Kidney (tissue), 14 donors: ENCODE measurements around the gene GSTM2. TPM values are rescaled to one million over a fixed set of nuclear protein-coding genes. Genes with fewer than 3 reads are reported as not detected.
A peak's percentile ranks its signal among the peaks of the same experiment; 100 is the strongest.

Source experiments
- DNase-seq, 5 donors: peaks; one replicate each; pipeline ENCODE4 v3.0.0-alpha.2; 2013 to 2020
- FAIRE-seq: peaks from 2 replicates; lab custom pipeline; 2012; peaks lifted over from hg19 to GRCh38; lab: Jason Lieb, UNC
- H3K27ac ChIP-seq, 2 donors: one replicate each; pipeline ENCODE4 v1.7.0; 2013; ENCODE audit warnings: low read depth in 2 of 2, low read length in 2 of 2, inconsistent platforms in 1 of 2
- H3K27me3 ChIP-seq: one replicate; pipeline ENCODE4 v1.7.1; 2013; ENCODE audit warnings: low read length, inconsistent platforms; ENCODE audit not compliant: control insufficient read depth, insufficient read depth
- H3K36me3 ChIP-seq, 3 donors: one replicate each; pipeline versions ENCODE4 v1.7.0 to v1.7.1; 2013; ENCODE audit warnings: low read length in 3 of 3, control low read depth in 1 of 3, inconsistent platforms in 1 of 3; ENCODE audit not compliant: insufficient read depth in 3 of 3, control insufficient read depth in 2 of 3
- H3K4me1 ChIP-seq, 3 donors: one replicate each; pipeline versions ENCODE4 v1.7.0 to v1.7.1; 2013; ENCODE audit warnings: low read length in 3 of 3, inconsistent platforms in 1 of 3, low read depth in 1 of 3; ENCODE audit not compliant: control insufficient read depth in 2 of 3, insufficient read depth in 2 of 3
- H3K4me3 ChIP-seq, 3 donors: one replicate each; pipeline versions ENCODE4 v1.7.0 to v1.8.1; 2013; ENCODE audit warnings: low read length in 3 of 3, control low read depth in 1 of 3, inconsistent platforms in 1 of 3
- H3K9ac ChIP-seq, 3 donors: one replicate each; pipeline versions ENCODE4 v1.7.0 to v1.7.1; 2013; ENCODE audit warnings: low read length in 3 of 3, control low read depth in 1 of 3, inconsistent platforms in 1 of 3
- H3K9me3 ChIP-seq, 3 donors: one replicate each; pipeline versions ENCODE4 v1.7.0 to v1.7.1; 2013; ENCODE audit warnings: low read length in 3 of 3, control low read depth in 1 of 3, inconsistent platforms in 1 of 3; ENCODE audit not compliant: control insufficient read depth in 2 of 3, insufficient read depth in 1 of 3
- CTCF ChIP-seq: IDR thresholded peaks from 3 replicates; pipeline ENCODE4 v1.5.1; 2012; ENCODE audit warnings: mild to moderate bottlenecking, moderate library complexity, borderline replicate concordance; ENCODE audit not compliant: insufficient read depth; ENCODE audit errors: extremely low read depth
- intact Hi-C: fragments of 100-400 bp; cut with DNase I; formaldehyde crosslinking; loops from one replicate; pipeline ENCODE4 v1.11.1; 2022
- polyA plus RNA-seq: library from polyadenylated mRNA; stranded (reverse); fragments of 350-450 nt; fragmentation: Illumina TruSeq; extraction: RNeasy Lipid Tissue Mini Kit (QIAGEN cat#74804); gene quantifications from one replicate; pipeline ENCODE4 v1.2.3, GENCODE V29; 2014; ENCODE audit warnings: low read depth, low replicate concordance; ENCODE audit not compliant: insufficient read depth
- total RNA-seq: library from RNA; stranded (reverse); fragmentation: NEBNext Ultra II Directional; extraction: Animal tissue kit (Norgen Biotek cat#: 25700); gene quantifications from one replicate; pipeline ENCODE4 v1.2.1, GENCODE V29; 2021
- donor health status: control.
- donor health status: control.
- donor health status: control.
- donor health status: control.
- donor health status: control.
- donor health status: DM: yes; HTN: yes; CAD: no.
- donor health status: Normal renal cell carcinoma (clear cell type).

Gene GSTM2
- total and polyA plus RNA-seq, 2 donors from 2014 or later, result 47.1 to 116 TPM

- H3K36me3 ChIP-seq, result no peaks in the 10 kb centered on the region
- no peak overlapping the region for H3K4me3 ChIP-seq
- peaks cover 0 to 9% (median 4%) of the 10 kb centered on the region in 3 donors for H3K4me1 ChIP-seq
- H3K9ac ChIP-seq, result no peak overlapping the region
- no peak for TF ChIP-seq CTCF
- H3K27me3 ChIP-seq, result no peaks in the 10 kb centered on the region
- intact Hi-C loops, result loop anchor here (5.0 kb wide), 1 partner anchor 132 kb away; no protein-coding TSS in a partner anchor
- DNase-seq, result peak in 1 of 5 donors; percentile 28
- FAIRE-seq, result no peak
- no peak overlapping the region for H3K27ac ChIP-seq
- H3K9me3 ChIP-seq, result no peaks in the 10 kb centered on the region
Observed at GRCh38 chr1:109639841-109640184, 28.0 kb upstream of the GSTM2 start.

DNA sequence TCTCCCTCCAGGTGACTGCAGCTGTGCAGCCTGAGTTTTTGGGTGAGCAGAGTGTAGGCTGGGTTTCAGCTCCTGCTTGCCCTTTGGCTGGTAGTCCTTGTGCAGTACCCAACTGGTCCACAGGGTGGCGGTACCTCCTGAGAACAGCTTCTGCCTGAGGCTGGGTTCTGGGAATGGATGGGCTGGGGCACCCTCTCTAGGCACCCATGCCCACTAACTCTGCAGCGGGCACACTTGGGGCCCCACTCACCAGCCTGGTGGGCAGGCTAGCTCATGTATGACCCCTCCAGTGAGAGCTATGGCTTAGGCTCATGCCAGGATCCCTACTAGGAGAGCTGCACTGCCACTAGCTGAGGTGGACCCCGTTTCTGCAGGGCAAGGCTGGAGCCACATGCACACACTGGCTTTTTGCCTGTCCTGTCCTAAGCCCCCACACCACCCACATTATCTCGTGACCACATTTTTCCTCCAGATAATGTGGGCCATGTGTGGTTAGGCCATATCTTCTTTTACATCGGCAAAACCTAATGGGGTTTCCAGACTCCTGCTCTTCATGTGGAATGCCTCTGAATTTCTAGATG is 27.5 kb upstream of the GSTM2 start:
- H3K27ac ChIP-seq, result no peak overlapping the region
- FAIRE-seq (no peak), DNase-seq (peak in 4 of 5 donors; percentile 58 to 89 (median 80))
- no peaks in the 10 kb centered on the region for H3K9me3 ChIP-seq
- intact Hi-C loops, result loop anchor here (5.0 kb wide), 1 partner anchor 132 kb away; no protein-coding TSS in a partner anchor
- no peaks in the 10 kb centered on the region for H3K27me3 ChIP-seq
- no peaks in the 10 kb centered on the region for H3K36me3 ChIP-seq
- peaks cover 0 to 9% (median 4%) of the 10 kb centered on the region in 3 donors for H3K4me1 ChIP-seq
- TF ChIP-seq CTCF, result peak; percentile 95
- no peak overlapping the region for H3K4me3 ChIP-seq
- no peak overlapping the region for H3K9ac ChIP-seq

DNA sequence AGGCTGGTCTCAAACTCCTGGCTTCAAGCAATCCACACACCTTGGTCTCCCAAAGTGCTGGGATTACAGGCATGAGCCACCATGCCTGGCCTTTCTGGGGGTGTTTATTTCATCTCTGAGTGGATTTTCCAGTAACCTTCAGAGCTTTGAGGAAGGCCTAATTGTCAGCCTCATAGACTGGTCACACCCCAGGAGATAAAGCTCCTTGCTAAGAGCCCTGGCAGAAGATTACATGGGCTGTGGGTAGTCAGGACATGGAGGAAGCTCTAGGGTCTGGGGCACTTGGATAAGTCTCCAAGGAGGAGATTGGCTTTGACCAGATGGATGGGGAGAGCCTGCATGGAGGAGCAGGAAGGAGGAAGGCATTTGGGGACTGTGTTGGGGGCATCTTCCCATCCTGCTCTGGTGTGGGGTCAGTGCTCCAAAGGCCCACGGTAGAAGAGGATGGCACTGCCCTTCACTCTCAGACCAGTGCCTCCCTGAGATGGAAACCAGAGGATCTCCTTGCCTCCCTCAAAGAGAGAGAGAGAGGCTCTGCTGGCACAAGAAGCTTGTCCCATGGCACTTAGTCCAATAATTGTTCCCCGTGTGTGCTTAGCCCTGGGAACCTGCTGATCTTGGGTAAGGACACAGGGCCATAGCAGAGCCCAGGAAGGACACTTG is 26.6 kb upstream of the GSTM2 start:
- Histone ChIP-seq H3K27me3 (no peaks in the 10 kb centered on the region), H3K36me3 (no peaks in the 10 kb centered on the region), H3K9ac (no peak overlapping the region), H3K9me3 (no peaks in the 10 kb centered on the region), H3K4me1 (peaks cover 0 to 8% (median 4%) of the 10 kb centered on the region in 3 donors), H3K4me3 (no peak overlapping the region), H3K27ac (no peak overlapping the region)
- TF ChIP-seq CTCF, result no peak
- FAIRE-seq (no peak), DNase-seq (no peak)
- intact Hi-C loops, result loop anchor here (5.0 kb wide), 1 partner anchor 131 kb away; no protein-coding TSS in a partner anchor
